Gastrocnemius medialis (tissue), 4 donors: Measurements from ENCODE around the gene CWH43. TPM values are rescaled to one million over a fixed set of nuclear protein-coding genes. Genes with fewer than 3 reads are reported as not detected.
"Not testable (repeated sequence)": the region's sequence is repeated elsewhere in the genome, so short reads cannot be mapped to it uniquely, and the experiment has no call there.

Experiments used
- ATAC-seq, 2 donors: fragments of 150-250 bp; one replicate each; pipeline ENCODE4 v1.9.1; 2016
- DNase-seq, 2 donors: peaks; one replicate each; pipeline ENCODE4 v3.0.0-alpha.2; 2019
- H3K27ac ChIP-seq, 4 donors: fragments of 200-600 bp; sonication (generic); 1 replicate in 1 of 4; 2 replicates in 3 of 4; pipeline ENCODE4 v1.5.1; 2016 to 2018; ENCODE audit warnings: mild to moderate bottlenecking in 2 of 4, moderate library complexity in 1 of 4
- H3K27me3 ChIP-seq, 3 donors: fragments of 200-600 bp; sonication (generic) in 2 of 3; 1 replicate in 1 of 3; 2 replicates in 2 of 3; pipeline versions ENCODE4 v1.5.1 to v1.6.0; 2016 to 2019; ENCODE audit warnings: mild to moderate bottlenecking in 1 of 3, moderate library complexity in 1 of 3
- H3K36me3 ChIP-seq, 2 donors: fragments of 200-600 bp; sonication (generic) in 1 of 2; one replicate each; pipeline ENCODE4 v1.5.1; 2017 to 2018
- H3K4me1 ChIP-seq, 2 donors: fragments of 200-600 bp; sonication (generic) in 1 of 2; one replicate each; pipeline ENCODE4 v1.5.1; 2016 to 2017; ENCODE audit warnings: mild to moderate bottlenecking in 2 of 2
- H3K4me3 ChIP-seq, 4 donors: fragments of 200-600 bp; sonication (generic) in 3 of 4; 1 replicate in 1 of 4; 2 replicates in 3 of 4; pipeline ENCODE4 v1.5.1; 2016 to 2019; ENCODE audit warnings: mild to moderate bottlenecking in 2 of 4
- H3K9me3 ChIP-seq, 3 donors: fragments of 200-600 bp; sonication (generic) in 2 of 3; 1 replicate in 1 of 3; 2 replicates in 2 of 3; pipeline ENCODE4 v1.5.1; 2016 to 2019
- in situ Hi-C, 4 donors: fragments of 200-750 bp; cut with MboI; loops; one replicate each; pipeline versions ENCODE4 v1.15.0 to v1.8.0; 2017; ENCODE audit warnings: low sequenced_read_pairs in 4 of 4
- intact Hi-C: fragments of 100-400 bp; cut with DNase I; formaldehyde crosslinking; loops from one replicate; pipeline ENCODE4 v1.15.1; 2023; ENCODE audit warnings: low total_unique reads
- total RNA-seq, 4 donors: library from RNA; depleted of rRNA; stranded (reverse); fragments of >200 nt; gene quantifications; one replicate each; pipeline versions ENCODE4 v1.1.0 to v1.2.3, GENCODE V29; 2016

CWH43 gene
- total RNA-seq, 4 donors from 2014 or later: 0.10 TPM; not detected in 3

DNA sequence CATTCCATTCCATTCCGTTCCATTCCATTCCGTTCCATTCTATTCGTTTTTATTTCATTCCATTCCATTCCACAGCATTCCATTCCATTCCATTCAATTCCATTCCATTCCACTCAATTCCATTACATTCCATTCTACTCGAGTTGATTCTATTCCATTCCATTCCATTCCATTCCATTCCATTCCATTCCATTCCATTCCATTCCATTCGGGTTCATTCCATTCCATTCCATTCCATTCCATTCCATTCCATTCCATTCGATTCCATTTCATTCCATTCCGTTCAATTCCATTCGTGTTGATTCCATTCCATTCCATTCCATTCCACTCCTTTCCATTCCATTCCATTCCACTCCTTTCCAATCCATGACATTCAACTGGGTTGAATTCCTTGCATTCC lies 110.6 kb downstream of the CWH43 start:
- H3K4me1 ChIP-seq, H3K36me3 ChIP-seq, H3K27ac ChIP-seq, H3K9me3 ChIP-seq, H3K4me3 ChIP-seq, DNase-seq, H3K27me3 ChIP-seq, in situ Hi-C loops, intact Hi-C loops: not testable (repeated sequence)
- peak; percentile 37 to 43 for ATAC-seq

GRCh38 chr4:49097071-49097470 lies 111.0 kb downstream of the CWH43 start:
- peak; percentile 24 to 28 for ATAC-seq
- H3K4me1 ChIP-seq, in situ Hi-C loops, H3K36me3 ChIP-seq, H3K4me3 ChIP-seq, H3K27ac ChIP-seq, intact Hi-C loops, H3K27me3 ChIP-seq, H3K9me3 ChIP-seq, DNase-seq: not testable (repeated sequence)

GRCh38 chr4:49097505-49097904 lies 111.4 kb downstream of the CWH43 start:
- H3K36me3 ChIP-seq, in situ Hi-C loops, H3K4me1 ChIP-seq, H3K27me3 ChIP-seq, intact Hi-C loops, ATAC-seq, H3K4me3 ChIP-seq, DNase-seq, H3K9me3 ChIP-seq, H3K27ac ChIP-seq: not testable (repeated sequence)

GRCh38 chr4:49098034-49098759 lies 112.1 kb downstream of the CWH43 start:
- in situ Hi-C loops: not testable (repeated sequence)

GRCh38 chr4:49099831-49100444 lies 113.9 kb downstream of the CWH43 start:
- ATAC-seq, H3K4me3 ChIP-seq, H3K27ac ChIP-seq, H3K27me3 ChIP-seq, H3K4me1 ChIP-seq, DNase-seq, intact Hi-C loops, H3K9me3 ChIP-seq, in situ Hi-C loops, H3K36me3 ChIP-seq: not testable (repeated sequence)

More at GRCh38 chr4:49098034-49098759, 112.1 kb downstream of the CWH43 start:
- DNase-seq, intact Hi-C loops, H3K4me1 ChIP-seq, H3K27ac ChIP-seq, H3K36me3 ChIP-seq, H3K9me3 ChIP-seq, H3K4me3 ChIP-seq, H3K27me3 ChIP-seq: not testable (repeated sequence)
- ATAC-seq: peak; percentile 7 to 12

GRCh38 chr4:49102344-49102898 lies 116.3 kb downstream of the CWH43 start:
- H3K27ac ChIP-seq, DNase-seq, H3K4me1 ChIP-seq, H3K4me3 ChIP-seq, H3K36me3 ChIP-seq, H3K27me3 ChIP-seq, H3K9me3 ChIP-seq, in situ Hi-C loops, intact Hi-C loops: not testable (repeated sequence)
- ATAC-seq: peak; percentile 21 to 35

DNA sequence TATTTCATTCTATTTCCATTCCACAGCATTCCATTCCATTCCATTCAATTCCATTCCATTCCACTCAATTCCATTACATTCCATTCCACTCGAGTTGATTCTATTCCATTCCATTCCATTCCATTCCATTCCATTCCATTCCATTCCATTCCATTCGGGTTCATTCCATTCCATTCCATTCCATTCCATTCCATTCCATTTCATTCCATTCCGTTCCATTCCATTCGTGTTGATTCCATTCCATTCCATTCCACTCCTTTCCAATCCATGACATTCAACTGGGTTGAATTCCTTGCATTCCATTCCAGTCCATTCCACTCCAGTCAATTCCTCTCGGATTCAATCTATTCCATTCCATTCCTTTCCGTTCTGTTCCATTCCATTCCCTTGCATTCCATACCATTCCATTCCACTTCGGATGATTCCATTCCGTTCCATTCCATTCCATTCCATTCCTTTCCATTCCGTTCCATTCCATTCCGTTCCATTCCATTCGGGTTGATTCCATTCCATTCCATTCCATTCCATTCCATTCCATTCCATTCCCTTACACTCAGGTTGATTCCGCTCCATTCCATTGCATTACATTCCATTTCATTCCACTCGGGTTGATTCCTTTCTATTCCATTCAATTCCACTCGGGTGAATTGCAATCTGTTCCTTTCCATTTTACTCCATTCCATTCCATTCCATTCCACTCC lies 117.5 kb downstream of the CWH43 start:
- H3K4me3 ChIP-seq: peak overlapping the region in 1 of 4 donors; percentile 2
- intact Hi-C loops: not testable (repeated sequence)

GRCh38 chr4:49104231-49104930 lies 118.3 kb downstream of the CWH43 start:
- DNase-seq, H3K36me3 ChIP-seq, H3K9me3 ChIP-seq, H3K27me3 ChIP-seq, in situ Hi-C loops, intact Hi-C loops, H3K4me3 ChIP-seq, H3K4me1 ChIP-seq, H3K27ac ChIP-seq: not testable (repeated sequence)
- peak in 1 of 2 donors; percentile 26 for ATAC-seq

More for the DNA sequence above, 117.5 kb downstream of the CWH43 start:
- H3K9me3 ChIP-seq, H3K36me3 ChIP-seq, in situ Hi-C loops, H3K4me1 ChIP-seq, H3K27ac ChIP-seq, DNase-seq, ATAC-seq, H3K27me3 ChIP-seq: not testable (repeated sequence)

DNA sequence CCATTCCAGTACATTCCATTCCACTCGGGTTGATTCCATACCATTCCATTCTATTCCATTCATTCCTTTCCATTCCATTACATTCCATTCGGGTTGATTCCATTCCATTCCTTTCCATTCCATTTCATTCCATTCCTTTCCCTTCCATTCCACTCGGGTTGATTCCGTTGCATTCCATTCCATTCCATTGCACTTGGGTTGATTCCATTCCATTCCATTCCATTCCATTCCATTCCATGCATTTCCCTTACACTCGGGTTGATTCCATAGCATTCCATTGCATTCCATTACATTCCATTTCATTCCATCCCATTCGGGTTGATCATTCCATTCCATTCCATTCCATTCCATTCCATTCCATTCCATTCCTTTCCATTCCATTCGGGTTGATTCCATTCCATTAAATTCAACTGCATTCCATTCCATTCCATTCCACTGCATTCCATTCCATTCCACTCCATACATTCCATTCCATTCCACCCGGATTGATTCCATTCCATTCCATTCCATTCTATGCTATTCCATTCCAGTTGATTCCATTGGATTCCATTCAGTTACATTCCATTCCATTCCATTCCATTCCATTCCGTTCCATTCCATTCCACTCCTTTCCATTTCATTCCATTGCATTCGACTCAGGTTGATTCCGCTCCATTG lies 119.3 kb downstream of the CWH43 start:
- H3K36me3 ChIP-seq, H3K27me3 ChIP-seq, in situ Hi-C loops, H3K27ac ChIP-seq, H3K4me1 ChIP-seq, H3K9me3 ChIP-seq, intact Hi-C loops, H3K4me3 ChIP-seq, DNase-seq: not testable (repeated sequence)
- ATAC-seq: peak in 1 of 2 donors; percentile 1

- intact Hi-C loops, H3K27me3 ChIP-seq, H3K4me3 ChIP-seq, H3K36me3 ChIP-seq, H3K9me3 ChIP-seq, DNase-seq, in situ Hi-C loops, H3K27ac ChIP-seq, H3K4me1 ChIP-seq: not testable (repeated sequence)
- ATAC-seq: peak in 1 of 2 donors; percentile 15
Observed at GRCh38 chr4:49107262-49107661, 121.2 kb downstream of the CWH43 start.
